Central memory CD8-positive, alpha-beta T cell (primary cell): ENCODE results near the gene C2CD2.
A peak's percentile ranks its signal among the peaks of the same experiment; 100 is the strongest.

Source experiments
- ATAC-seq: fragments of 150-1000 bp; cut with Tn5 transposase; replicated peaks from 2 replicates; pipeline ENCODE4 v1.10.0; 2022; ENCODE audit warnings: mild to moderate bottlenecking, moderate FRiP score, moderate number of reproducible peaks; ENCODE audit not compliant: poor library complexity, severe bottlenecking; ENCODE audit errors: extremely low read depth
- DNase-seq, 2 donors: peaks; one replicate each; pipeline ENCODE4 v3.0.0; 2021; ENCODE audit warnings: low spot score in 2 of 2
- H3K27ac Mint-ChIP-seq: one replicate; pipeline ENCODE4 v1.8.0; 2022; ENCODE audit warnings: low read depth, mild to moderate bottlenecking, moderate library complexity, mixed read lengths
- H3K27me3 Mint-ChIP-seq: one replicate; pipeline ENCODE4 v1.8.0; 2022; ENCODE audit warnings: mixed read lengths
- H3K36me3 Mint-ChIP-seq: one replicate; pipeline ENCODE4 v1.8.0; 2022; ENCODE audit warnings: mild to moderate bottlenecking, moderate library complexity, mixed read lengths; ENCODE audit not compliant: insufficient read depth
- H3K4me1 Mint-ChIP-seq: one replicate; pipeline ENCODE4 v1.8.0; 2022; ENCODE audit warnings: mixed read lengths
- H3K4me3 Mint-ChIP-seq: one replicate; pipeline ENCODE4 v1.8.0; 2022; ENCODE audit warnings: mild to moderate bottlenecking, moderate library complexity, mixed read lengths
- H3K9me3 Mint-ChIP-seq: one replicate; pipeline ENCODE4 v1.8.0; 2022; ENCODE audit warnings: mixed read lengths

Gene C2CD2

GRCh38 chr21:41931041-41931451 is 22.8 kb downstream of the C2CD2 start:
- peaks cover 2% of the 10 kb centered on the region for H3K36me3 Mint-ChIP-seq
- H3K4me1 Mint-ChIP-seq = peaks cover 10% of the 10 kb centered on the region
- no peaks in the 10 kb centered on the region for H3K9me3 Mint-ChIP-seq
- H3K27me3 Mint-ChIP-seq = peaks cover 54% of the 10 kb centered on the region
- H3K27ac Mint-ChIP-seq = no peak overlapping the region
- no peak overlapping the region for H3K4me3 Mint-ChIP-seq
- DNase-seq (no peak), ATAC-seq (no peak)

GRCh38 chr21:41929248-41929647 is 24.6 kb downstream of the C2CD2 start:
- H3K27ac Mint-ChIP-seq = no peak overlapping the region
- ATAC-seq = no peak
- H3K36me3 Mint-ChIP-seq = peaks cover 2% of the 10 kb centered on the region
- no peaks in the 10 kb centered on the region for H3K9me3 Mint-ChIP-seq
- peaks cover 18% of the 10 kb centered on the region for H3K4me1 Mint-ChIP-seq
- peaks cover 36% of the 10 kb centered on the region for H3K27me3 Mint-ChIP-seq
- H3K4me3 Mint-ChIP-seq = no peak overlapping the region
- DNase-seq = no peak

- Mint-ChIP-seq H3K9me3 (no peaks in the 10 kb centered on the region), H3K4me1 (peaks cover 24% of the 10 kb centered on the region), H3K36me3 (peaks cover 2% of the 10 kb centered on the region), H3K27me3 (peaks cover 31% of the 10 kb centered on the region), H3K4me3 (no peak overlapping the region), H3K27ac (peak overlapping the region; percentile 25)
- ATAC-seq (no peak), DNase-seq (no peak)
These were observed 25.1 kb downstream of the C2CD2 start for GRCh38 chr21:41928621-41929220.

GRCh38 chr21:41927727-41928409 is 25.9 kb downstream of the C2CD2 start:
- Mint-ChIP-seq H3K27me3 (peaks cover 22% of the 10 kb centered on the region), H3K4me3 (peak overlapping the region; percentile 20), H3K4me1 (peaks cover 31% of the 10 kb centered on the region), H3K27ac (peak overlapping the region; percentile 25), H3K36me3 (peaks cover 2% of the 10 kb centered on the region), H3K9me3 (no peaks in the 10 kb centered on the region)
- no peak for ATAC-seq
- DNase-seq = no peak

GRCh38 chr21:41926807-41927171 is 27.0 kb downstream of the C2CD2 start:
- H3K27ac Mint-ChIP-seq = peak overlapping the region; percentile 97
- H3K4me3 Mint-ChIP-seq = peak overlapping the region; percentile 84
- peaks cover 2% of the 10 kb centered on the region for H3K36me3 Mint-ChIP-seq
- DNase-seq (no peak), ATAC-seq (peak; percentile 15)
- H3K27me3 Mint-ChIP-seq = peaks cover 15% of the 10 kb centered on the region
- no peaks in the 10 kb centered on the region for H3K9me3 Mint-ChIP-seq
- H3K4me1 Mint-ChIP-seq = peaks cover 31% of the 10 kb centered on the region

- peak overlapping the region; percentile 97 for H3K27ac Mint-ChIP-seq
- peaks cover 15% of the 10 kb centered on the region for H3K27me3 Mint-ChIP-seq
- peak; percentile 94 for ATAC-seq
- no peaks in the 10 kb centered on the region for H3K9me3 Mint-ChIP-seq
- peaks cover 31% of the 10 kb centered on the region for H3K4me1 Mint-ChIP-seq
- H3K4me3 Mint-ChIP-seq = peak overlapping the region; percentile 84
- peak in 1 of 2 donors; percentile 17 for DNase-seq
- peaks cover 2% of the 10 kb centered on the region for H3K36me3 Mint-ChIP-seq
These were observed 27.6 kb downstream of the C2CD2 start for GRCh38 chr21:41926117-41926806.

GRCh38 chr21:41925767-41926116 is 28.1 kb downstream of the C2CD2 start:
- H3K27me3 Mint-ChIP-seq = peaks cover 11% of the 10 kb centered on the region
- H3K9me3 Mint-ChIP-seq = no peaks in the 10 kb centered on the region
- H3K36me3 Mint-ChIP-seq = peaks cover 2% of the 10 kb centered on the region
- peaks cover 31% of the 10 kb centered on the region for H3K4me1 Mint-ChIP-seq
- peak overlapping the region; percentile 84 for H3K4me3 Mint-ChIP-seq
- H3K27ac Mint-ChIP-seq = peak overlapping the region; percentile 97
- no peak for DNase-seq
- no peak for ATAC-seq

- Mint-ChIP-seq H3K4me3 (no peak overlapping the region), H3K4me1 (peaks cover 31% of the 10 kb centered on the region), H3K27me3 (no peaks in the 10 kb centered on the region), H3K9me3 (no peaks in the 10 kb centered on the region), H3K27ac (no peak overlapping the region), H3K36me3 (peaks cover 2% of the 10 kb centered on the region)
- DNase-seq = no peak
- ATAC-seq = no peak
These were observed 29.5 kb downstream of the C2CD2 start for GRCh38 chr21:41924368-41924754.

GRCh38 chr21:41923631-41924367 is 30.0 kb downstream of the C2CD2 start:
- Mint-ChIP-seq H3K36me3 (peaks cover 2% of the 10 kb centered on the region), H3K4me3 (peak overlapping the region; percentile 36), H3K27me3 (no peaks in the 10 kb centered on the region), H3K9me3 (no peaks in the 10 kb centered on the region), H3K27ac (peak overlapping the region; percentile 85), H3K4me1 (peaks cover 31% of the 10 kb centered on the region)
- DNase-seq (no peak), ATAC-seq (no peak)

- DNase-seq (no peak), ATAC-seq (no peak)
- Mint-ChIP-seq H3K9me3 (no peaks in the 10 kb centered on the region), H3K4me3 (peak overlapping the region; percentile 36), H3K27me3 (no peaks in the 10 kb centered on the region), H3K4me1 (peaks cover 31% of the 10 kb centered on the region), H3K27ac (peak overlapping the region; percentile 85), H3K36me3 (peaks cover 2% of the 10 kb centered on the region)
These were observed 30.6 kb downstream of the C2CD2 start for GRCh38 chr21:41923186-41923585.

GRCh38 chr21:41921021-41921420 is 32.8 kb downstream of the C2CD2 start:
- DNase-seq (no peak), ATAC-seq (no peak)
- Mint-ChIP-seq H3K4me1 (peaks cover 21% of the 10 kb centered on the region), H3K27ac (no peak overlapping the region), H3K4me3 (no peak overlapping the region), H3K36me3 (peaks cover 2% of the 10 kb centered on the region), H3K9me3 (no peaks in the 10 kb centered on the region), H3K27me3 (no peaks in the 10 kb centered on the region)

- H3K36me3 Mint-ChIP-seq = peaks cover 3% of the 10 kb centered on the region
- DNase-seq (no peak), ATAC-seq (no peak)
- no peaks in the 10 kb centered on the region for H3K9me3 Mint-ChIP-seq
- no peak overlapping the region for H3K27ac Mint-ChIP-seq
- H3K27me3 Mint-ChIP-seq = no peaks in the 10 kb centered on the region
- no peak overlapping the region for H3K4me3 Mint-ChIP-seq
- H3K4me1 Mint-ChIP-seq = peaks cover 16% of the 10 kb centered on the region
These were observed 33.3 kb downstream of the C2CD2 start for GRCh38 chr21:41920476-41920875.
